ENCODE results near the gene DEDD. TPM values are rescaled to one million over a fixed set of nuclear protein-coding genes. Genes with fewer than 3 reads are reported as not detected.

Gene DEDD
- total RNA-seq, 2 donors from 2014 or later = 49.8 to 51.3 TPM

GRCh38 chr1:161091796-161092507 is 40.5 kb downstream of the DEDD start:
- H3K36me3 Mint-ChIP-seq (ENCODE audit: insufficient read depth in 2 of 2) = no peaks in the 10 kb centered on the region
- no peaks in the 10 kb centered on the region for H3K27me3 Mint-ChIP-seq (ENCODE audit: low read depth)
- ATAC-seq (replicated peaks in 1 of 2) (peak in 1 of 2 donors; percentile 1), DNase-seq (no peak)
- H3K27ac Mint-ChIP-seq = no peak overlapping the region
- peaks cover 75% of the 10 kb centered on the region for H3K4me1 Mint-ChIP-seq (ENCODE audit: low read depth)
- no peaks in the 10 kb centered on the region for H3K9me3 Mint-ChIP-seq
- no peak overlapping the region for H3K4me3 Mint-ChIP-seq

- peaks cover 67% of the 10 kb centered on the region for H3K4me1 Mint-ChIP-seq (ENCODE audit: low read depth)
Observed at GRCh38 chr1:161091093-161091492, 41.4 kb downstream of the DEDD start.

GRCh38 chr1:161090617-161091016 is 41.9 kb downstream of the DEDD start:
- ATAC-seq (replicated peaks in 1 of 2) = peak in 1 of 2 donors; percentile 41
- no peaks in the 10 kb centered on the region for H3K27me3 Mint-ChIP-seq (ENCODE audit: low read depth)

More at GRCh38 chr1:161091093-161091492, 41.4 kb downstream of the DEDD start:
- Mint-ChIP-seq H3K36me3 (ENCODE audit: insufficient read depth in 2 of 2) (no peaks in the 10 kb centered on the region), H3K9me3 (no peaks in the 10 kb centered on the region), H3K4me3 (no peak overlapping the region), H3K27me3 (ENCODE audit: low read depth) (no peaks in the 10 kb centered on the region), H3K27ac (no peak overlapping the region)
- DNase-seq (no peak), ATAC-seq (replicated peaks in 1 of 2) (no peak)

GRCh38 chr1:161089938-161090337 is 42.5 kb downstream of the DEDD start:
- H3K4me1 Mint-ChIP-seq (ENCODE audit: low read depth) = peaks cover 64% of the 10 kb centered on the region
- no peak overlapping the region for H3K27ac Mint-ChIP-seq
- H3K27me3 Mint-ChIP-seq (ENCODE audit: low read depth) = no peaks in the 10 kb centered on the region
- H3K9me3 Mint-ChIP-seq = no peaks in the 10 kb centered on the region
- H3K4me3 Mint-ChIP-seq = no peak overlapping the region
- ATAC-seq (replicated peaks in 1 of 2) (no peak), DNase-seq (no peak)
- H3K36me3 Mint-ChIP-seq (ENCODE audit: insufficient read depth in 2 of 2) = no peaks in the 10 kb centered on the region

More at GRCh38 chr1:161090617-161091016, 41.9 kb downstream of the DEDD start:
- no peak for DNase-seq
- Mint-ChIP-seq H3K27ac (no peak overlapping the region), H3K4me1 (ENCODE audit: low read depth) (peaks cover 65% of the 10 kb centered on the region), H3K36me3 (ENCODE audit: insufficient read depth in 2 of 2) (no peaks in the 10 kb centered on the region), H3K4me3 (no peak overlapping the region), H3K9me3 (no peaks in the 10 kb centered on the region)

- Mint-ChIP-seq H3K27me3 (ENCODE audit: low read depth) (no peaks in the 10 kb centered on the region), H3K4me3 (no peak within 1 kb of the TSS), H3K36me3 (ENCODE audit: insufficient read depth in 2 of 2) (no peaks in the 10 kb centered on the region), H3K27ac (no peak within 1 kb of the TSS), H3K4me1 (ENCODE audit: low read depth) (peaks cover 61% of the 10 kb centered on the region), H3K9me3 (no peaks in the 10 kb centered on the region)
- DNase-seq = no peak
- ATAC-seq (replicated peaks in 1 of 2) = no peak
Observed at GRCh38 chr1:161089251-161089924, 43.1 kb downstream of the DEDD start, which contains the start of gene NECTIN4. Gene NECTIN4 (minus strand): TSS chr1:161089558. CDS start chr1:161089296, 262 bp downstream.

- ATAC-seq (replicated peaks in 1 of 2) = no peak
Observed at GRCh38 chr1:161088587-161089110, 43.8 kb downstream of the DEDD start.

GRCh38 chr1:161086457-161086856 is 46.0 kb downstream of the DEDD start:
- Mint-ChIP-seq H3K9me3 (no peaks in the 10 kb centered on the region), H3K36me3 (ENCODE audit: insufficient read depth in 2 of 2) (no peaks in the 10 kb centered on the region), H3K27ac (no peak overlapping the region), H3K4me1 (ENCODE audit: low read depth) (peaks cover 34% of the 10 kb centered on the region), H3K4me3 (no peak overlapping the region), H3K27me3 (ENCODE audit: low read depth) (no peaks in the 10 kb centered on the region)
- ATAC-seq (replicated peaks in 1 of 2) (no peak), DNase-seq (no peak)

More at GRCh38 chr1:161088587-161089110, 43.8 kb downstream of the DEDD start:
- no peak for DNase-seq
- Mint-ChIP-seq H3K36me3 (ENCODE audit: insufficient read depth in 2 of 2) (no peaks in the 10 kb centered on the region), H3K9me3 (no peaks in the 10 kb centered on the region), H3K4me3 (no peak overlapping the region), H3K27me3 (ENCODE audit: low read depth) (no peaks in the 10 kb centered on the region), H3K4me1 (ENCODE audit: low read depth) (peaks cover 56% of the 10 kb centered on the region), H3K27ac (no peak overlapping the region)

GRCh38 chr1:161085165-161085564 is 47.3 kb downstream of the DEDD start:
- DNase-seq (no peak), ATAC-seq (replicated peaks in 1 of 2) (no peak)
- no peaks in the 10 kb centered on the region for H3K9me3 Mint-ChIP-seq
- no peak overlapping the region for H3K4me3 Mint-ChIP-seq
- peaks cover 22% of the 10 kb centered on the region for H3K4me1 Mint-ChIP-seq (ENCODE audit: low read depth)
- no peak overlapping the region for H3K27ac Mint-ChIP-seq
- no peaks in the 10 kb centered on the region for H3K27me3 Mint-ChIP-seq (ENCODE audit: low read depth)
- no peaks in the 10 kb centered on the region for H3K36me3 Mint-ChIP-seq (ENCODE audit: insufficient read depth in 2 of 2)

- H3K9me3 Mint-ChIP-seq = no peaks in the 10 kb centered on the region
- DNase-seq (no peak), ATAC-seq (replicated peaks in 1 of 2) (no peak)
- no peaks in the 10 kb centered on the region for H3K36me3 Mint-ChIP-seq (ENCODE audit: insufficient read depth in 2 of 2)
- H3K4me1 Mint-ChIP-seq (ENCODE audit: low read depth) = peaks cover 20% of the 10 kb centered on the region
- H3K27ac Mint-ChIP-seq = no peak overlapping the region
- H3K27me3 Mint-ChIP-seq (ENCODE audit: low read depth) = no peaks in the 10 kb centered on the region
- no peak overlapping the region for H3K4me3 Mint-ChIP-seq
Observed at GRCh38 chr1:161084597-161084988, 47.9 kb downstream of the DEDD start.

GRCh38 chr1:161083748-161084596 is 48.5 kb downstream of the DEDD start:
- Mint-ChIP-seq H3K36me3 (ENCODE audit: insufficient read depth in 2 of 2) (no peaks in the 10 kb centered on the region), H3K4me3 (no peak overlapping the region), H3K9me3 (no peaks in the 10 kb centered on the region), H3K27ac (no peak overlapping the region), H3K4me1 (ENCODE audit: low read depth) (peaks cover 17% of the 10 kb centered on the region), H3K27me3 (ENCODE audit: low read depth) (no peaks in the 10 kb centered on the region)
- no peak for DNase-seq
- no peak for ATAC-seq (replicated peaks in 1 of 2)

GRCh38 chr1:161082996-161083747 is 49.3 kb downstream of the DEDD start:
- Mint-ChIP-seq H3K36me3 (ENCODE audit: insufficient read depth in 2 of 2) (no peaks in the 10 kb centered on the region), H3K9me3 (no peaks in the 10 kb centered on the region), H3K27ac (no peak overlapping the region), H3K4me1 (ENCODE audit: low read depth) (peaks cover 13% of the 10 kb centered on the region), H3K27me3 (ENCODE audit: low read depth) (no peaks in the 10 kb centered on the region), H3K4me3 (no peak overlapping the region)
- DNase-seq (peak in 1 of 2 donors; percentile 23), ATAC-seq (replicated peaks in 1 of 2) (peak; percentile 36 to 61)

- DNase-seq = no peak
- Mint-ChIP-seq H3K27ac (no peak overlapping the region), H3K27me3 (ENCODE audit: low read depth) (no peaks in the 10 kb centered on the region), H3K9me3 (no peaks in the 10 kb centered on the region), H3K36me3 (ENCODE audit: insufficient read depth in 2 of 2) (no peaks in the 10 kb centered on the region), H3K4me3 (no peak overlapping the region), H3K4me1 (ENCODE audit: low read depth) (peaks cover 7% of the 10 kb centered on the region)
- ATAC-seq (replicated peaks in 1 of 2) = no peak
Observed at GRCh38 chr1:161082483-161082882, 50.0 kb downstream of the DEDD start.

All from activated T-cell treated with anti-CD3 and anti-CD28 coated beads, Interleukin-2, amount 50 U/mL, for 72 hours (primary cell).